H1 (cell line): Measurements from ENCODE around the gene HOATZ. TPM values are rescaled to one million over a fixed set of nuclear protein-coding genes. Genes with fewer than 3 reads are reported as not detected.

ENCODE experiments used
- CBX8 ChIP-seq: fragments of 300-800, 300-1000 bp; sonication (generic); IDR thresholded peaks from 2 replicates; pipeline ENCODE4 v1.7.1; 2016; ENCODE audit warnings: low read depth, low read length, borderline replicate concordance
- polyA plus RNA-seq, 7 experiments: library from polyadenylated mRNA; depleted of rRNA in 3 of 7; stranded (reverse) in 5 of 7; unstranded in 2 of 7; fragments of >200 nt in 5 of 7; fragments of 200-250 nt in 2 of 7; gene quantifications; 1 replicate in 5 of 7; 2 replicates in 1 of 7; 4 replicates in 1 of 7; pipeline versions ENCODE4 v1.2.1 to v1.2.3, GENCODE V29; 2011 to 2013; ENCODE audit warnings: missing spikeins in 2 of 7, mixed read lengths in 2 of 7
- total RNA-seq: library from RNA; stranded (reverse); fragmentation: NEBNext Ultra II Directional; extraction: Animal tissue kit (Norgen Biotek cat#: 25700); gene quantifications from 2 replicates; pipeline ENCODE4 v1.2.1, GENCODE V29; 2021
- TF ChIP-seq, protein P1 (sequence below), 3 experiments: IDR thresholded peaks; 1 replicate in 2 of 3; 2 replicates in 1 of 3; pipeline versions ENCODE4 v1.5.1 to v1.6.1; 2011; ENCODE audit warnings: low read length in 3 of 3, mild to moderate bottlenecking in 3 of 3, inconsistent platforms in 2 of 3, low read depth in 1 of 3, moderate library complexity in 1 of 3; ENCODE audit not compliant: insufficient read depth in 1 of 3; ENCODE audit errors: control extremely low read depth in 1 of 3

HOATZ gene
- total and polyA plus RNA-seq, 2 of the 8 experiments (the other 6 are each of a cell fraction or from before 2014, with no cell fraction given), result not detected

DNA sequence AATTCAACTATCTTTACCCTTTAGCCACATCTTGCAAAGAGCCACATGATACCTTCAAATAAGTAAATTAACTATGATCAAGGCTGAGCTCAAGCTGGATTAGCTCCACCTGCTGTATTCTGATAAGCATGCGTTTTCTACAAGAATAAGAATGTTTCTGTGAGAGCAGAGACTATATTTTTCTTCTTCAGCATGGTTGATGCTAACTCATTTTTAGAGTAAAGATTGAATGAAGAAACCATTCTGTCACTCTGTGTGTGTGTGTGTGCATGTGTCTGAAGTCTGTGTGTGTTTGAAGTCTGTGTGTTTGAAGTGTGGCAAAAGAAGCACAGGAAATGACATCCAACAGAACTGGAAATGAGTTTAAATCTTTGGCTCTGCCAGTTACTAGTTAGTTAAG, 14.0 kb downstream of the HOATZ start (continued):
- TF ChIP-seq, protein P1, sequence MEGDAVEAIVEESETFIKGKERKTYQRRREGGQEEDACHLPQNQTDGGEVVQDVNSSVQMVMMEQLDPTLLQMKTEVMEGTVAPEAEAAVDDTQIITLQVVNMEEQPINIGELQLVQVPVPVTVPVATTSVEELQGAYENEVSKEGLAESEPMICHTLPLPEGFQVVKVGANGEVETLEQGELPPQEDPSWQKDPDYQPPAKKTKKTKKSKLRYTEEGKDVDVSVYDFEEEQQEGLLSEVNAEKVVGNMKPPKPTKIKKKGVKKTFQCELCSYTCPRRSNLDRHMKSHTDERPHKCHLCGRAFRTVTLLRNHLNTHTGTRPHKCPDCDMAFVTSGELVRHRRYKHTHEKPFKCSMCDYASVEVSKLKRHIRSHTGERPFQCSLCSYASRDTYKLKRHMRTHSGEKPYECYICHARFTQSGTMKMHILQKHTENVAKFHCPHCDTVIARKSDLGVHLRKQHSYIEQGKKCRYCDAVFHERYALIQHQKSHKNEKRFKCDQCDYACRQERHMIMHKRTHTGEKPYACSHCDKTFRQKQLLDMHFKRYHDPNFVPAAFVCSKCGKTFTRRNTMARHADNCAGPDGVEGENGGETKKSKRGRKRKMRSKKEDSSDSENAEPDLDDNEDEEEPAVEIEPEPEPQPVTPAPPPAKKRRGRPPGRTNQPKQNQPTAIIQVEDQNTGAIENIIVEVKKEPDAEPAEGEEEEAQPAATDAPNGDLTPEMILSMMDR (IDR thresholded peaks at IDR 0.05; ENCODE audit: control extremely low read depth in 1 of 3, insufficient read depth in 1 of 3, low read depth in 1 of 3, low read length in 3 of 3), result no peak
- no peak for TF ChIP-seq CBX8
